Vagina (tissue), 2 donors: ENCODE data around the gene PLEKHB1.

Experiments
- CTCF ChIP-seq, 3 experiments: fragments of 450-650 bp in 2 of 3; fragments of 200-600 bp in 1 of 3; sonication (generic) in 1 of 3; IDR thresholded peaks; one replicate each; pipeline ENCODE4 v1.5.1; 2017 to 2019; ENCODE audit warnings: antibody characterized with exemption in 3 of 3, mild to moderate bottlenecking in 2 of 3, moderate library complexity in 2 of 3
- POLR2A ChIP-seq, 2 donors: fragments of 450-650 bp; IDR thresholded peaks; one replicate each; pipeline ENCODE4 v1.6.1; 2017; ENCODE audit warnings: antibody characterized with exemption in 2 of 2, mild to moderate bottlenecking in 2 of 2, moderate library complexity in 2 of 2
- POLR2AphosphoS5 ChIP-seq, 2 donors: sonication (generic); formaldehyde crosslinking; IDR thresholded peaks; one replicate each; pipeline ENCODE4 v1.9.0; 2017; ENCODE audit warnings: antibody characterized with exemption in 2 of 2, mild to moderate bottlenecking in 2 of 2, low read depth in 1 of 2; ENCODE audit not compliant: insufficient read depth in 1 of 2

- TF ChIP-seq CTCF (IDR thresholded peaks at IDR 0.05) (no peak), POLR2A (IDR thresholded peaks at IDR 0.05) (no peak), POLR2AphosphoS5 (IDR thresholded peaks at IDR 0.05; ENCODE audit: insufficient read depth in 1 of 2, low read depth in 1 of 2) (peak in 1 of 2 donors; percentile 25)
These were observed 1.2 kb downstream of the PLEKHB1 start for GRCh38 chr11:73647459-73648100.
